ENCODE measurements around the gene SFI1. TPM values are rescaled to one million over a fixed set of nuclear protein-coding genes. Genes with fewer than 3 reads are reported as not detected.

SFI1 gene
- total RNA-seq, 1 experiment from 2014 or later = 61.6 TPM

GRCh38 chr22:31526270-31526669 is 29.9 kb downstream of the SFI1 start:
- H3K27ac ChIP-seq (ENCODE audit: low read depth, low read length, poor library complexity, severe bottlenecking) = no peak overlapping the region
- H3K27me3 ChIP-seq (replicated peaks; ENCODE audit: insufficient read depth, low read depth, low read length, poor library complexity) = no peaks in the 10 kb centered on the region
- H3K9me3 ChIP-seq (ENCODE audit: low read depth, low read length, poor library complexity, severe bottlenecking) = peaks cover 4% of the 10 kb centered on the region
- TF ChIP-seq EZH2 (IDR thresholded peaks at IDR 0.05; ENCODE audit: borderline replicate concordance, low read depth, low read length, poor library complexity, severe bottlenecking) = no peak
- TF ChIP-seq, protein P1, sequence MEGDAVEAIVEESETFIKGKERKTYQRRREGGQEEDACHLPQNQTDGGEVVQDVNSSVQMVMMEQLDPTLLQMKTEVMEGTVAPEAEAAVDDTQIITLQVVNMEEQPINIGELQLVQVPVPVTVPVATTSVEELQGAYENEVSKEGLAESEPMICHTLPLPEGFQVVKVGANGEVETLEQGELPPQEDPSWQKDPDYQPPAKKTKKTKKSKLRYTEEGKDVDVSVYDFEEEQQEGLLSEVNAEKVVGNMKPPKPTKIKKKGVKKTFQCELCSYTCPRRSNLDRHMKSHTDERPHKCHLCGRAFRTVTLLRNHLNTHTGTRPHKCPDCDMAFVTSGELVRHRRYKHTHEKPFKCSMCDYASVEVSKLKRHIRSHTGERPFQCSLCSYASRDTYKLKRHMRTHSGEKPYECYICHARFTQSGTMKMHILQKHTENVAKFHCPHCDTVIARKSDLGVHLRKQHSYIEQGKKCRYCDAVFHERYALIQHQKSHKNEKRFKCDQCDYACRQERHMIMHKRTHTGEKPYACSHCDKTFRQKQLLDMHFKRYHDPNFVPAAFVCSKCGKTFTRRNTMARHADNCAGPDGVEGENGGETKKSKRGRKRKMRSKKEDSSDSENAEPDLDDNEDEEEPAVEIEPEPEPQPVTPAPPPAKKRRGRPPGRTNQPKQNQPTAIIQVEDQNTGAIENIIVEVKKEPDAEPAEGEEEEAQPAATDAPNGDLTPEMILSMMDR (conservative IDR thresholded peaks at IDR 0.05; ENCODE audit: low read depth, low read length) = no peak
- DNase-seq (ENCODE audit: low spot score) = no peak
- no peaks in the 10 kb centered on the region for H3K36me3 ChIP-seq (ENCODE audit: insufficient read depth, low read length, poor library complexity, severe bottlenecking)
- BruUV-seq (replicated peaks) = no TSS peak
- ChIA-PET CTCF (no interaction called here), POLR2A (ENCODE audit: low non-redundant PET) (no interaction called here)
- H3K4me1 ChIP-seq (ENCODE audit: insufficient read depth, low read length, poor library complexity, severe bottlenecking) = peaks cover 4% of the 10 kb centered on the region
- intact Hi-C loops (cut with micrococcal nuclease; ENCODE audit: unreplicated experiment) = no loop called here
- no peak overlapping the region for H3K4me3 ChIP-seq (ENCODE audit: low read depth, low read length, poor library complexity, severe bottlenecking)

- no peak overlapping the region for H3K27ac ChIP-seq (ENCODE audit: low read depth, low read length, poor library complexity, severe bottlenecking)
- no TSS peak for BruUV-seq (replicated peaks)
- intact Hi-C loops (cut with micrococcal nuclease; ENCODE audit: unreplicated experiment) = no loop called here
- ChIA-PET POLR2A (ENCODE audit: low non-redundant PET) (no interaction called here), CTCF (no interaction called here)
- H3K9me3 ChIP-seq (ENCODE audit: low read depth, low read length, poor library complexity, severe bottlenecking) = no peaks in the 10 kb centered on the region
- DNase-seq (ENCODE audit: low spot score) = no peak
- peaks cover 4% of the 10 kb centered on the region for H3K4me1 ChIP-seq (ENCODE audit: insufficient read depth, low read length, poor library complexity, severe bottlenecking)
- TF ChIP-seq, protein P1 (conservative IDR thresholded peaks at IDR 0.05; ENCODE audit: low read depth, low read length) = no peak
- TF ChIP-seq EZH2 (IDR thresholded peaks at IDR 0.05; ENCODE audit: borderline replicate concordance, low read depth, low read length, poor library complexity, severe bottlenecking) = no peak
- no peaks in the 10 kb centered on the region for H3K36me3 ChIP-seq (ENCODE audit: insufficient read depth, low read length, poor library complexity, severe bottlenecking)
- H3K27me3 ChIP-seq (replicated peaks; ENCODE audit: insufficient read depth, low read depth, low read length, poor library complexity) = no peaks in the 10 kb centered on the region
- no peak overlapping the region for H3K4me3 ChIP-seq (ENCODE audit: low read depth, low read length, poor library complexity, severe bottlenecking)
Measured at GRCh38 chr22:31530823-31531195, 34.5 kb downstream of the SFI1 start.

GRCh38 chr22:31532060-31532459 is 35.7 kb downstream of the SFI1 start:
- no peak overlapping the region for H3K27ac ChIP-seq (ENCODE audit: low read depth, low read length, poor library complexity, severe bottlenecking)
- DNase-seq (ENCODE audit: low spot score) = no peak

More at GRCh38 chr22:31532060-31532459, 35.7 kb downstream of the SFI1 start:
- Histone ChIP-seq H3K36me3 (ENCODE audit: insufficient read depth, low read length, poor library complexity, severe bottlenecking) (no peaks in the 10 kb centered on the region), H3K4me1 (ENCODE audit: insufficient read depth, low read length, poor library complexity, severe bottlenecking) (peaks cover 4% of the 10 kb centered on the region), H3K9me3 (ENCODE audit: low read depth, low read length, poor library complexity, severe bottlenecking) (no peaks in the 10 kb centered on the region), H3K4me3 (ENCODE audit: low read depth, low read length, poor library complexity, severe bottlenecking) (no peak overlapping the region), H3K27me3 (replicated peaks; ENCODE audit: insufficient read depth, low read depth, low read length, poor library complexity) (no peaks in the 10 kb centered on the region)
- CTCF ChIA-PET = interaction anchor here (0.5 kb wide), 1 partner anchor 25 kb away, joined by 3 read pairs; no protein-coding TSS in a partner anchor
- POLR2A ChIA-PET (ENCODE audit: low non-redundant PET) = no interaction called here
- TF ChIP-seq EZH2 (IDR thresholded peaks at IDR 0.05; ENCODE audit: borderline replicate concordance, low read depth, low read length, poor library complexity, severe bottlenecking) = no peak
- TF ChIP-seq, protein P1 (conservative IDR thresholded peaks at IDR 0.05; ENCODE audit: low read depth, low read length) = no peak
- no TSS peak for BruUV-seq (replicated peaks)
- intact Hi-C loops (cut with micrococcal nuclease; ENCODE audit: unreplicated experiment) = no loop called here
